GM23248 (cell line): Measurements from ENCODE around the gene SIPA1L3.

Experiments
- EZH2 ChIP-seq: fragments of 200-600 bp; sonication (generic); IDR thresholded peaks from 2 replicates; pipeline ENCODE4 v1.6.1; 2018; ENCODE audit warnings: antibody characterized with exemption, mild to moderate bottlenecking; ENCODE audit not compliant: insufficient read depth, poor library complexity, severe bottlenecking
- EZH2phosphoT487 ChIP-seq: fragments of 200-600 bp; sonication (generic); IDR thresholded peaks from 2 replicates; pipeline ENCODE4 v1.6.1; 2018; ENCODE audit warnings: antibody characterized with exemption, moderate library complexity, mild to moderate bottlenecking, low read depth; ENCODE audit not compliant: insufficient read depth

- TF ChIP-seq EZH2phosphoT487 (no peak), EZH2 (no peak)
These were observed 128.8 kb downstream of the SIPA1L3 start for GRCh38 chr19:38035515-38036495.
